OCI-M1 (cell line): ENCODE data around the gene CHP1.
"Not testable (repeated sequence)": the region's sequence is repeated elsewhere in the genome, so short reads cannot be mapped to it uniquely, and the experiment has no call there.

Experiments used
- DNase-seq: peaks from one replicate; lab custom pipeline; 2025; lab: John Stamatoyannopoulos, UW

CHP1 gene

DNA sequence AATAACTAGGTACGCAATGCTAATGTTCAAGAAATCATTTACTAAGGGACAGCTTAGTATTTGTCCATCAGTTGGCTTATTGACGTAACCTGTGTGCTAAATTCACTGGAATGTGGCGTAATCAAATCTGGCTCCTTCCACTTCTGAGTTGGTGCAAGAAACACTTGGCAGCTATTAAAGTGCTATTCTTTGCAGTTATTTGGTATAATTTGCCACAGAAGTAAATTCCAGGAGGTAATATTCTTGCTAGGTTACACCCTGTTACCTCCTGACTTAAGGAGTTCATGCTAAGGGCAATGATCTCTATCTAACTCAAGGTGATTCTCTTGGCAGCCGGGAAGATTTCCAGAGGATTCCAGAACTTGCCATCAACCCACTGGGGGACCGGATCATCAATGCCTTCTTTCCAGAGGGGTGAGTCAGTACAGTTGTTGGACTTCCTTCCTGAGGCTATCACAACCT is 25.5 kb downstream of the CHP1 start:
- no peak for DNase-seq

DNA sequence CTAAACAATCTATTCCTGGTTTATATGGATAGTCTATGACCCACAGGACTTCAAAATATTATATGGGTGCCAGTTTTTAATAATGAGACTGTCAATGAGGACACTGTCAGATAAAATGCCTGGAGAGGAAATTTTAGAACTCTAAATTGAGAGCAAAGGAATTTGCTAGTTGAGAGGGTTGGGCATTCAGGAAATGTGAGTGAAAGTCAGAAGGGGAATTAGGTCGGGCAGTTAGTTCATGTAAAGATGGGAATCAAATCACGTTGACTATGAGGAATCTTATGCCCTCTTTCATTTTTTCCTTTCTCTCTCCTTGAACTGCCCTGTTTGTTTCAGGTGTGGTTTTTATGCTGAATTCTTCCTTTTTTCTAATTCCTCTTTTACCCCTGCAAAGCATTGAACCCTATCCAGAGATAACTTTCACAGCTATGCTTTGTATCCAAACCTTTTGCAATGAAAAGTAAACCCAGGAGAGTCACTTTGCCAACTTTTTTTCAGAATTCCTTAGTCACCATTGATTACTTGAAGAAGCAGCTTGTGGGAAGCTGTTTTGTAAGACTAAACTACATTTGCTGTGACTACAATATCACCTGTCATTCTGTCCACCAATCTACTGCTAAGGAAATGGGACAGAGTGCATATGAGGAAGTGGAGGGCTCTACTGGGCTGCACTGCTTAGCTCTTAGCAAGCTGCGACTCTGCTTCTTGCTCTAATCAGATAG is 27.8 kb downstream of the CHP1 start:
- peak; percentile 82 for DNase-seq

- DNase-seq: no peak
These were observed 28.6 kb downstream of the CHP1 start for GRCh38 chr15:41259546-41260189.

DNA sequence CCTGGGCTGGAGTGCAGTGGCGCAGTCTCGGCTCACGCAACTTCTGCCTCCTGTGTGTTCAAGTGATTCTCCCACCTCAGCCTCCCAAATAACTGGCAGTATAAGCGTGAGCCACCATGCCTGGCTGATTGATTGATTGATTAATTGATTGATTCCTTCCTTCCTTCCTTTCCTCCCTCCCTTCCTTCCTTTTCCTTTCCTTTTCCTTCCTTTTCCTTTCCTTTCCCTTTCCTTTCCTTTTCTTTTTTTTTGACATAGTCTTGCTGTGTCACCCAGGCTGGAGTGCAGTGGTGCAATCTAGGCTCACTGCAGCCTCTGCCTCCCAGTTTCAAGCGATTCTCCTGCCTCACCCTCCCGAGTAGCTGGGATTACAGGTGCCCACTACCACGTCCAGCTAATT is 29.9 kb downstream of the CHP1 start:
- not testable (repeated sequence) for DNase-seq

DNA sequence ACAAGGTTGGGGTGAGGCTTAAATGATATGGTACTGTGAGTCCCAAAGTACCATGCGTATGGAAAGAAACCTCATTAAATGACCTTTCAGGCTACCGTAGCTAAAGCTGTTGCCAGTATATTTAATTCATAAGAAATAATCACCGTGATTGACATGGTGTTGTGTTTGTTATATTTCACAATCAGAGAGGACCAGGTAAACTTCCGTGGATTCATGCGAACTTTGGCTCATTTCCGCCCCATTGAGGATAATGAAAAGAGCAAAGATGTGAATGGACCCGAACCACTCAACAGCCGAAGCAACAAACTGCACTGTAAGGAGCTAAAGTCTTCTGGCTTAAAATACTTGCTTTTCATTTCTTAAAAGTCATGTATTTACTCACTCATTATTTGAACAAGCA is 31.5 kb downstream of the CHP1 start:
- no peak for DNase-seq

DNA sequence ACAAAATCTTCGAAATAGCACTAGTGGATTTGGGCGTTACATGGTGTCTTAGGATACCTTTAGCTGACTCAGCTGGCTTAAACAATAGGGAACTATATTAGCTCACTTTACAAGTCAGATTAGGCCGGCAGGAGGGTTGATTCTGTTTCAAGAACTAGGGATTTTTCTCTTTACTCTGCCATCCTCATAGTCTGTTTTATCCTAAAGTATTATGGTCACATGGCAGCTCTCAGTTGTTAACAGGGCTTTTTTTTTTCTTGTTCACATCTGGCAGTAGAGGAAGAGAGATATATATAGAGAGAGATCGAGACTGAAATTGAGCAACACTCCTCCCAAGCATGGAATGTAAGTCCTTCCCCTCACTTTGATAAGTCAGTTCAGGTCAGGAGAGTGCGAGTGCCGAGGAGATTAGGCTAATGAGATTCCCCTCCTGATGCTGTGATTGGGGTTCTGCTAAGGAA is 32.9 kb downstream of the CHP1 start:
- DNase-seq: no peak

GRCh38 chr15:41269887-41270286 is 38.8 kb downstream of the CHP1 start:
- DNase-seq: no peak

DNA sequence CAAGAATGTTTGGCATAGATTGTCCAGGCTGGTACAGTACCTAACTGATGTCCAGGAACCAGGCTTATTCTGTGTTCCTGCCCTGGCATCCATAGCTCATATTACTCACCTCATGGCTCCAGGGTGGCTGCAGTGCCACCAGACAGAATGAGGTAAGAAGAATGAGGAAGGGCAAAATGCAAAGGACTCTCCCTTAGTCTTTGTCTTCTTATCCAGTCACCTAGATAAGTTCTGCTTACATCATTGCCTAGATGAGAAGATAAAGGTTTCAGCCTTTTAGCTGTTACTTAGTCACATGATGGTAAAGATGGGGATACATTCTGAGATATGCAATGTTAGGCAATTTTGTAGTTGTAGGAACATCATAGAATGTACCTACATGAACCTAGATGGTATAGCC is 45.8 kb downstream of the CHP1 start:
- peak; percentile 33 for DNase-seq

GRCh38 chr15:41278319-41278718 is 47.3 kb downstream of the CHP1 start:
- no peak for DNase-seq

DNA sequence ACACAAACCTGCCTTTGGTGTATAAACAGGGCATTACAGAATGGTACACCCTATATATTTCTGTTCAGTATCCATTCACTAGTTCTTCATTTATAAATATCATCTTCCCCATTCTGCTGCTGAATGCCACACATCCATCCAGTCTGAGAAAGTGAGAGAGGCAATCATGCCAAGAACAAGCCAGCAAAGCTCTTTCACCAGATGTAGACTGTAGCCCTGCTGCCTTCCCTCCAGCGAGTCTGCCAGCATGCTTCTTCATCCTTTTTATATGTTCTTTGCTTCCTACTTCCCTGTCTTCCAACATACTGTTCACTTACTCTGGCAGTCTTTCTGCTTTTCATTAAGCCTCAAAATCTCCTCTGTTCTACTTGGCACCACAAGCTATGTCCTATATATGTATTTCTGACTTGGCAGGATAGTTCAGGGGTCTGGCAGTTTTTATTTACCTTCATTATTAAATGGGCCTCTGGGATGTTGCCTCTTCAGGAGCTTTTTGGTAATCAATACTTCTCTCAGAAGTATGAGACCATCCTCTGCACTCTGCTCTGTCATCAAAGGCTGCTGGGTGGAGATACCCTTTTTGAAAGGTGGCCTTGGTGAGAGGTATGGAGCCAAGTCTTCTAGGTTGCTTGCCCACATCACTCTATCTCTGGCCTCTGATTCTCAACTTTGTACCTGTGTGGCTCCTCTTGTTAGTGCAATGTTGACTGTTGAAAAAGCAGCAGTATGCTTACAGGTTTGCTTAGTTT is 48.6 kb downstream of the CHP1 start:
- no peak for DNase-seq

GRCh38 chr15:41281236-41281635 is 50.2 kb downstream of the CHP1 start:
- DNase-seq: no peak

DNA sequence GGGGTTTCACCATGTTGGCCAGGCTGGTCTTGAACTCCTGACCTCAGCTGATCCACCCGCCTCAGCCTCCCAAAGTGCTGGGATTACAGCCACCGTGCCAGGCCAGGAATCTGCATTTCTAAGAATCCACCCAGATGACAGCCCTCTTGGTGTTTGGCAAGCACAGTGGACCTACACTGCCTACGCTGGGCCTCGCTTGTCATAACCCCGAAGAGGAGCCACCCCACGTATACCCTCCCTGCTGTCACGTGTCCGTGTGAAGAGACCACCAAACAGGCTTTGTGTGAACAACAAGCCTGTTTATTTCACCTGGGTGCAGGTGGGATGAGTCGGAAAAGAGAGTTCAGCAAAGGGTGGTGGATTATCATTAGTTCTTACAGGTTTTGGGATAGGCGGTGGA is 51.4 kb downstream of the CHP1 start:
- not testable (repeated sequence) for DNase-seq

- not testable (repeated sequence) for DNase-seq
These were observed 52.0 kb downstream of the CHP1 start for GRCh38 chr15:41282980-41283652.

DNA sequence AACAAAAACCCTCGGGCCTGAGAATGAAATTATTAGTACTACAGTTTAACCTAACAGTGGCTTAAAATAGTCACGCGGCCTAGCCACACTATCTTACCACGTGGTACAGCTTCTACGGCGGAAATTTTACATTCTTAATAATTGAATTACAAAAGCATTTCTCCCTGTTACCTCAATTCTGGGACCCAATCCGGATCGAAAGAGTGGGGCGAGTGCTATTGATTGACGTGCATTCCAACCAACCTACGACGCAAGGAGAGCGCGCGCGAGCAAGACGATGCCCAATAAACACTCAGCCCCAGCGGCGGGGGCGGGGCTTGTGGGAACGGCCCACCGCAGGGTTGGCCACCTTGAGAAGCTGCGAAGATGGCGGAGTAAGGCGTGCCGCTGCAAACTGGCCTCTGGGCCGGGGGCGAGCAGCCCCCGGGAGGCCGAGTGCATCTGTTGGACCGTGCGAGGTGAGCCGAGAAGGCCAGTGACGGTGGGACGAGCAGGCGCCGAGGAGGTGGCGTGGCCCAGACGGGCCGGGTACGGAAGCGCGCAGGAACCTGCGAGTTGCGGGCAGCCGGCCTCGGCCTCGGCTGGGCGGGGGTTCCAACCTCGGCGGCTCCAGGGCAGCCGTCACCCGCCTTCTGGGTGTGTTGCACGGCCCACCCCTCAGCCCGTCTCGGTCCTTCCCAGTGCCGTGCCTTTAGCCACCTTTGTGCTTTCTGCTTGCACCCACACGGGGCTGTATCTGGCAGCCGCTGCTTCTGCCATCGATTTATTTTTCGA is 52.8 kb downstream of the CHP1 start:
- DNase-seq: peak; percentile 99

DNA sequence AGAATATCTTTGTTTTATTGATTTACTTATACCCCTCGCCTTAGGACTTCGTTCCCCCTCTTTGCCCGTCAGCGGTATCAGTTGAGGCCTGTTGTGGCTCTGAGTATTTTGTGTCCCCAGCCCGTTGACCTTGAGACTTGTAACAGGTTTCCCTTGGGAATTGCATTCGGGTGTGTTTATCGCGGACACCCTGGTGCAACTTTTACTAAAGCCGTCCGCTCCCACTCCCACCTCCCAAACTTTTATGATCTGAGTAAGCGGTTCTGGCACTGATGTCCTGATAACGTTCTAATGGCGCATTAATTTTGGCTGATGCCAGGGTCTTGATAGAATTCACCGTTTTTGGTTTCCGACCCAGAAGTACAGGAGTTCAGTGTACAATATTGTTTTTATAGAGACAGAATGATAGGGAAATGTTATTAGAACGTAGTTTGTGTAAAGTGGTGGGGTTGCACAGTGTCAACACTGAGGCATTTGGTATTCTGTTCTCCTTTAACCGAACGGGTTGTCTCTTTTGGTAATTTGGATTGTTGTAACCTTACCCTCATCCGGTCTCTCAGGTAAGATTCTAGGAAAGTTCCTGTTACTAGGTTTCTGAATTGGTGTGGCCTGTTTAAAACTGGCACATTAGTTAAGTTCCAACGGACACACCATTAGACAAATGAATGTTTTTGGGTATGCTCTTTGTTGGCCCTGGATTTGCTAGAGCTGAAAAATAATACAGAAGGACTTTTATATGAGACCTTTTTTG is 53.5 kb downstream of the CHP1 start:
- DNase-seq: peak; percentile 57

DNA sequence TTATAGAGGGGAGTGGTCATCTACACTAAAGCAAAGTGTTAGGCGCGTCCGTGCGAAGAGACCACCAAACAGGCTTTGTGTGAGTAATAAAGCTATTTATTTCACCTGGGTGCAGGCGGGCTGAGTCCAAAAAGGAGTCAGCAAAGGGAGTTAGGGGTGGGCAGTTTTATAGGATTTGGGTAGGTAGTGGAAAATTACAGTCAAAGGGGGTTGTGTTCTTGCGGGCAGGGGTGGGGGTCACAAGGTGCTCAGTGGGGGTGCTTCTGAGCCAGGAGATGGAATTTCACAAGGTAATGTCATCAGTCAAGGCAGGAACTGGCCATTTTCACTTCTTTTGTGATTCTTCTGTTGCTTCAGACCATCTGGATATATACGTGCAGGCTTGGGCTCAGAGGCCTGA is 54.2 kb downstream of the CHP1 start:
- DNase-seq: peak; percentile 10

DNA sequence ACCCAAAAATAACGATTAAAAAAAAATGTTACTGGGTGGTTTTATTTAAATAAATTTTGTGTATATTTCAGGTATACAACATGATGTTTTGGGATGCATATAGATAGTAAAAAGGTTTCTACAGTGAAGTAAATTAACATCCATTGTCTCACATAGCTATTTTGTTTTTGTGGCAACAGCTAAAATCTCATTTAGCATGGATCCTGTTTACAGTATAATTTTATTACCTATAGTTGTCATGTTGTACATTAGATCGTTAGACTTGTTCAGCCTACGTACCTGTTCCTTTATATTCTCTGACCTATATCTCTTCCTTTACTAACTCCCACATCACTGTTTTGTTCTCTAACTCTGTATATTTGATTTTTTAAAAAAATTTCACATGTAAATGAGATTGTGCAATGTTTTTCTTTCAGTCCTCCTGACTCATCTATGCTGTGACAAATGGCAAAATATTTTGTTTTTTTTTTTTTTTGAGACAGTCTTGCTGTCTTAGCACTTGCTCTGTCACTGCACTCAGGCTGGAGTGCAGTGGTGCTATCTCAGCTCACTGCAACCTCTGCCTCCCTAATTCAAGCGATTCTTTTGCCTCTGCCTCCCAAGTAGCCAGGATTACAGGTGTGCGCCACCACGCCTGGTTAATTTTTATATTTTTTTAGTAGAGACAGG is 55.7 kb downstream of the CHP1 start:
- DNase-seq: peak; percentile 16

GRCh38 chr15:41288464-41288863 is 57.4 kb downstream of the CHP1 start:
- DNase-seq: no peak

DNA sequence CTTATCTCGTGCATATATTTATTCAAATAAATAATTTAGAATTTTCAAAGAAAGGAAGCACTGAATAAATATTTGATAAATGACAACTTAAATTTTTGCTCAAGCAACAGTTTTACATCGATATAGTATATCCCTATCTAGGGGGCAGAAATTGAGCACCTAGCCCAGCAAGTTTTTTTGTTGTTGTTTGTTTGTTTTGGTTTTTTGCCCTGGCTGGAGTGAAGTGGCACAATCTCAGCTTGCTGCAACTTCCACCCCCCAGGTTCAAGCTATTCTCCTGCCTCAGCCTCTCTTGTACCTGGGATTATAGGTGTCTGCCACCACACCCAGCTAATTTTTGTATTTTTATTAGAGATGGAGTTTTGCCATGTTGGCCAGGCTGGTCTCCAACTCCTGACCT is 58.9 kb downstream of the CHP1 start:
- no peak for DNase-seq

- no peak for DNase-seq
These were observed 60.1 kb downstream of the CHP1 start for GRCh38 chr15:41291065-41291631.
